Measurements from ENCODE around the gene NFAT5.
A peak's percentile ranks its signal among the peaks of the same experiment; 100 is the strongest.
"Not testable (repeated sequence)": the region's sequence is repeated elsewhere in the genome, so short reads cannot be mapped to it uniquely, and the experiment has no call there.

Gene NFAT5

DNA sequence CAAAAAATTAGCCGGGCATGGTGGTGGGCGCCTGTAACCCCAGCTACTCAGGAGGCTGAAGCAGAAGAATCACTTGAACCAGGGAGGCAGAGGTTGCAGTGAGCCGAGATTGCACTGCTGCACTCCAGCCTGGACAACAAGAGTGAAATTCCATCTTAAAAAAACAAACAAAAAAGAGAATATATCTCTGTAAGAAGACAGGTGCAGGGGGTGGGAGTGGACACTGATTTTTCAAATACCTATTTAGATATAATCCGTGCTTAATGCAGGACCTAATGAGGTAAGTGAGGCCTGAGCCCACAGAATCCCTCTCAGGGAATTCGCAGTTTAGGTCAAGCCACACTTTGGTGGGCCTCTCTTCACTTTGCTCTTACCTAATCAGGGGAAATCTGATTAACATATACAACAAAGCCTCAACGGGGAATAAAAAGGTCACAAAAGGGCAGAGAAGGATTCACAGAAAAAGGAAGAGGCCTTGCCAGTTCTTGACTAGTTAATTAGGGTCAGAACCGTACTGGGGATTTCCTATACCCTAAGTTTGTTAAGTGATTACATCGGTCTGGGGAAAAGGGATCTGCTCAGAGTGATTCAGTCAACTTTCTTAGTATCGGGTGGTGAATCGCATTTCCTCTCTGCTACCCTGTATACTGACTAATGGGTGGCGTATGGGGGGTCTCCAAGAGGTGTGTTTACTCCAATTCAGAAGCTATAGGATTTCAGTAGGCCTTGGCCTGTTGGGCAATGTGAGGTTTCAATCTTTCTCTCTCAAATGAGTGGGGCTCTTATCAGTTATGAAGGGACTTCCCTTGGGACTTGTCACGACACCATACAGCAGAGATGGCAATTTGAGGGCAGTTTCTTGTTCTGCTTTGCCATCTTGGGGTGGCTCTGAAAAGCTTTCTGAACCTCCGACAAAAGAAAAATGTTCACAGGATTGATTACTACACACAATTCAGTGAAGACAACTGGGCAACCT lies 1.9 kb upstream of the NFAT5 start:
- in situ Hi-C loops (cut with MboI; ENCODE audit: low pct_unique_long_range_greater_than_20kb, low sequenced_read_pairs, unreplicated experiment), result no loop called here
- peak; percentile 75 for DNase-seq (ENCODE audit: low spot score)
- TF ChIP-seq, protein P1, sequence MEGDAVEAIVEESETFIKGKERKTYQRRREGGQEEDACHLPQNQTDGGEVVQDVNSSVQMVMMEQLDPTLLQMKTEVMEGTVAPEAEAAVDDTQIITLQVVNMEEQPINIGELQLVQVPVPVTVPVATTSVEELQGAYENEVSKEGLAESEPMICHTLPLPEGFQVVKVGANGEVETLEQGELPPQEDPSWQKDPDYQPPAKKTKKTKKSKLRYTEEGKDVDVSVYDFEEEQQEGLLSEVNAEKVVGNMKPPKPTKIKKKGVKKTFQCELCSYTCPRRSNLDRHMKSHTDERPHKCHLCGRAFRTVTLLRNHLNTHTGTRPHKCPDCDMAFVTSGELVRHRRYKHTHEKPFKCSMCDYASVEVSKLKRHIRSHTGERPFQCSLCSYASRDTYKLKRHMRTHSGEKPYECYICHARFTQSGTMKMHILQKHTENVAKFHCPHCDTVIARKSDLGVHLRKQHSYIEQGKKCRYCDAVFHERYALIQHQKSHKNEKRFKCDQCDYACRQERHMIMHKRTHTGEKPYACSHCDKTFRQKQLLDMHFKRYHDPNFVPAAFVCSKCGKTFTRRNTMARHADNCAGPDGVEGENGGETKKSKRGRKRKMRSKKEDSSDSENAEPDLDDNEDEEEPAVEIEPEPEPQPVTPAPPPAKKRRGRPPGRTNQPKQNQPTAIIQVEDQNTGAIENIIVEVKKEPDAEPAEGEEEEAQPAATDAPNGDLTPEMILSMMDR (IDR thresholded peaks at IDR 0.05; ENCODE audit: extremely low read depth, insufficient read depth, missing control alignments), result no peak

DNA sequence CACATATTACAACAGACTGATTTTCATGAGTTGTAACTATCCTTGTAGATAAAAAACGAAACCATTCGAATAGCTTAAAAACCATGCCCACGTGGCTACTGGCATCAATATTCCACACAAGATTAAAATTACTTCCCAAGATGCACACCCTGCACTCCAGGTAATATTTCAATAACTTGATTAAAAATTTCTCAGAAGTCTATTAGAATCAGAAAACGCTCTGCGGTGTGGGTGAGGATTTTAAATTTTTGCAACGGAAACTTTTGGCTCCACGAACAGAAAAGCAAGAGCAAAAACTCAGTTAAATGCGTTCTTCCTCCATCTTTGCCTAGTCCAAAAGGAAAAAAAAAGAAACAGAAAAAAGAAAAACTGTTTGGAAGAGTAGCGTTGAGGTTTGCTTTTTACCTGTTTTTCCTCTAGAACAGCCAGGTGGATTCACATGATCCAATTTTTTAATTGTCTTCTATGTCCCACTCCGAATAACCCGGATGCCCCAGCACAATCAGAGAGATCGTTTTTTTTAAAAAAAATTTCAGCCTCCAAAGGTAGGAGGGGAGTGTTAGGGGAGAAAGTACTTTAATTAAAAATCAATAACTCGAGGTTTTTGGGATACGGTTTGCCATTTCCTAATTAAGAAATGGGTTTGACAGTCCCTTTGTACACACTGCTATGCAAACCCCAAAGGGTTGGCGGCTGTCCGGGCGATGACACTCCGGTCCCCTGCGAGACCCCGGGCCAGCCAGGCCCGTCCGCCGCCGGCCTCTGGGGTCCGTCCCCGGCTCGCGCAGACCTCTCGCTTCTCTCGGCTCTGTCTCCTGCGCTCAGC lies 708 bp upstream of the NFAT5 start:
- TF ChIP-seq, protein P1 (IDR thresholded peaks at IDR 0.05; ENCODE audit: extremely low read depth, insufficient read depth, missing control alignments), result no peak
- no peak for DNase-seq (ENCODE audit: low spot score)
- in situ Hi-C loops (cut with MboI; ENCODE audit: low pct_unique_long_range_greater_than_20kb, low sequenced_read_pairs, unreplicated experiment), result no loop called here

DNA sequence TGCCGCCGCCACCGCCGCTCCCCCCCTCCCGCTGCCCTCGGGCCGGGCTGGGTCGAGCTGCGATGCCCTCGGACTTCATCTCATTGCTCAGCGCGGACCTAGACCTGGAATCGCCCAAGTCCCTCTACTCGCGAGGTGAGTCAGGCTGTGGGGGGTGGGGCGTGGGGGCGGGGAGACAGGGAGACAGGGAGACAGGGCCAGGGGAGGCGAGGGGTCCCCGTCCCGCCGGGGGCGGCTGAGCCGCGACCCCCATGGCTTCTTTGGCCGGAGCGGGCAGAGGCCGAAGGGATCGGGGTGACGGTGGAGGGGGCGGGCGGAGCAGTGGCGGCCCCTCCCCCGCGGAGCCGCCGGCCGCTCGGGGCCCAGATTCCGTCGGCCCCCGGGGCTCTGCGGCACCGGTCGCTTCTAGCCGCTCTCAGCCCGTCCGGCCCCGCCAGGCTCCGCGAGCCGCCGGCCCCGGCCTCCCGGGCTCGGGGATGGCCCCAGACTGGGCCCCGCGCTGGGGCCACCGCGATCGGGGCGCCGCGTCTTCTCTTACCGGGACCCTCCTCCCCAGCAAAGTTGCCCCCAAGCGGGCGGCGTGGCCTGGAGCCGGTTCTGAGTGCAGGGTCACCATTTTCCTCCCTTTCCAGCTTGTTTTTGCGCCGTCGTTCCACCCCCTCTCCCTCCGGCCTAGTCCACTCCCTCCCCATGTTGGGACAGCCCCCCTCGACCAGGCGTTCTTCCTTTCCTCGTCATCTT lies 644 bp downstream of the NFAT5 start:
- peak; percentile 78 for DNase-seq (ENCODE audit: low spot score)
- TF ChIP-seq, protein P1 (IDR thresholded peaks at IDR 0.05; ENCODE audit: extremely low read depth, insufficient read depth, missing control alignments), result peak; percentile 1
- in situ Hi-C loops (cut with MboI; ENCODE audit: low pct_unique_long_range_greater_than_20kb, low sequenced_read_pairs, unreplicated experiment), result no loop called here

DNA sequence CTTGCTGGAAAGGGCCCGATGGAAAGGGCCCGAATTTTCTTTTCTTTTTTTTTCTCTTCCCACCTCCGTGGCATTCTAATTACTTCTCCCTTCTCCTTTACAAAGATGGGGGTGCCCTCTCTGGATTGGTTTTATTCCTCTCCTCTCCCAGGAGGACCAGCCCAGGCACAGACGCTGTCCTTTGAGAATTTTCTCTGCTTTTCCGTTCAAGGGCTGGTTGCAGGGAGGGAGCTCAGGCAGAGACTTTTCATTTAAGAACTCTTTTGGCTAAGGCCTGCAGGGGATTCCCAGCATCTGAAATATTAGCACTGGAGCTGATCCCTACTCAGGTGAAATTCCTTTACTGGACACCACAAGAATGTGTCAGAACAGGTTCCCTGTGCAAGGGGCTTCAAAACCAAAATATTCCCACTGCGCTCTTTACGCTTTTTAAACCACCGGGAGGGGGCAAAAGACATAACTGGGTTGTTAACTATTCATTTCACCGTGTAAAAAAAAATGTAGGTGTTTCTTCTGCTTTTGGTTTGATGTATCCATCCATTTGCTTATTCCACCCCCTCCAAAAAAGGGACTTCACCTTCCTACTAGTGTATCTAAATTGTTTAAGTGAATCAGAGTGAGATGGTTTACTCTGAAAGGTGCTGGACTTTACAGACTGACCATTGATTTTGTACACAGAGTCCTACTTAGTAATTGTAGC lies 1.4 kb downstream of the NFAT5 start:
- in situ Hi-C loops (cut with MboI; ENCODE audit: low pct_unique_long_range_greater_than_20kb, low sequenced_read_pairs, unreplicated experiment), result no loop called here
- TF ChIP-seq, protein P1 (IDR thresholded peaks at IDR 0.05; ENCODE audit: extremely low read depth, insufficient read depth, missing control alignments), result peak; percentile 16
- DNase-seq (ENCODE audit: low spot score), result peak; percentile 45

DNA sequence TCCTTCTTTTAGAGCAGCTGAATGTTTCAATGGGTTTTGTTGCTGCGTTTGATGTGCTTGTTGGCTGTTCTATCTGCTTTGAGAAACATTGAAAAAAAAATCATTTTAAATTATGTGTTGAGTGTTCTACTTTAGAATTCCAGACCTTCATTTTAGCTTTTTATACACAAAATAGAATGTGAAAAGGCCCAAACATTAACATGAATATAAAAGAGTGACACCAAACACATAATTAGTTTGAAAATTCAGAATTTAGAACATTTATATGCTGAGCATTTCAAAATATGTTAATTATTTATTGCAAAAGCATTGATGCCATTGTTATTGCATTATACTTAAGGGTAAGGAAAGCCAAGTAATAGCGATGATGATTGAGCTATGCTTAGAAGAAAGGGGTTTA lies 2.9 kb downstream of the NFAT5 start:
- TF ChIP-seq, protein P1 (IDR thresholded peaks at IDR 0.05; ENCODE audit: extremely low read depth, insufficient read depth, missing control alignments), result no peak
- no peak for DNase-seq (ENCODE audit: low spot score)
- in situ Hi-C loops (cut with MboI; ENCODE audit: low pct_unique_long_range_greater_than_20kb, low sequenced_read_pairs, unreplicated experiment), result no loop called here

DNA sequence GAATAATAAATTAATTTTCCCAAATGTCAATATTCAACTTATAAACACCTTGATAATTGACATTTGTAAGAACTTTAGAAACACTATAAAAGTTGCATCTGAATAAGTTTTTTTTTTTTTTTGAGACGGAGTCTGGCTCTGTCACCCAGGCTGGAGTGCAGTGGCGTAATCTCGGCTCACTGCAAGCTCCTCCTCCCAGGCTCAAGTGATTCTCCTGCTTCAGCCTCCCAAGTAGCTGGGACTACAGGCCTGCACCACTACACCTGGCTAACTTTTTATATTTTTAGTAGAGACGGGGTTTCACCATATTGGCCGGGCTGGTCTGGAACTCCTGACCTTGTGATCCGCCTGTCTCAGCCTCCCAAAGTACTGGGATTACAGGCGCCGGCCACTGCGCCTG lies 13.0 kb downstream of the NFAT5 start:
- not testable (repeated sequence) for DNase-seq (ENCODE audit: low spot score)

More for the DNA sequence above, 13.0 kb downstream of the NFAT5 start:
- in situ Hi-C loops (cut with MboI; ENCODE audit: low pct_unique_long_range_greater_than_20kb, low sequenced_read_pairs, unreplicated experiment), result not testable (repeated sequence)

Measured in GM13977 (cell line).